Activated CD8-positive, alpha-beta memory T cell treated with anti-CD3 and anti-CD28 coated beads for 4 hours (primary cell): Measurements from ENCODE around the gene GAS2L2.

Experiments used
- DNase-seq, 2 donors: peaks; one replicate each; pipeline ENCODE4 v3.0.0-alpha.2; 2020; ENCODE audit warnings: low read depth in 2 of 2

GAS2L2 gene

GRCh38 chr17:35747540-35748017 lies 5.5 kb downstream of the GAS2L2 start:
- peak; percentile 58 to 62 for DNase-seq

GRCh38 chr17:35745749-35746320 lies 7.2 kb downstream of the GAS2L2 start:
- no peak for DNase-seq

GRCh38 chr17:35745246-35745645 lies 7.8 kb downstream of the GAS2L2 start:
- DNase-seq: no peak

GRCh38 chr17:35744830-35745229 lies 8.2 kb downstream of the GAS2L2 start:
- DNase-seq: no peak

GRCh38 chr17:35743626-35744328 lies 9.3 kb downstream of the GAS2L2 start:
- no peak for DNase-seq

- DNase-seq: no peak
These were observed 10.1 kb downstream of the GAS2L2 start for GRCh38 chr17:35742896-35743477.

- DNase-seq: no peak
These were observed 10.5 kb downstream of the GAS2L2 start for GRCh38 chr17:35742496-35742895.

- no peak for DNase-seq
These were observed 11.8 kb downstream of the GAS2L2 start for GRCh38 chr17:35740997-35741931.

- DNase-seq: no peak
These were observed 12.8 kb downstream of the GAS2L2 start for GRCh38 chr17:35740216-35740615.

GRCh38 chr17:35738519-35739133 lies 14.4 kb downstream of the GAS2L2 start:
- no peak for DNase-seq

GRCh38 chr17:35736236-35736635 lies 16.8 kb downstream of the GAS2L2 start:
- no peak for DNase-seq

GRCh38 chr17:35735036-35735805 lies 17.8 kb downstream of the GAS2L2 start:
- DNase-seq: no peak

GRCh38 chr17:35734396-35734795 lies 18.6 kb downstream of the GAS2L2 start:
- DNase-seq: no peak

GRCh38 chr17:35733366-35733765 lies 19.7 kb downstream of the GAS2L2 start:
- DNase-seq: no peak

GRCh38 chr17:35732806-35733136 lies 20.3 kb downstream of the GAS2L2 start:
- no peak for DNase-seq

- no peak for DNase-seq
These were observed 20.9 kb downstream of the GAS2L2 start for GRCh38 chr17:35731917-35732805.

- DNase-seq: peak; percentile 8 to 21
These were observed 21.7 kb downstream of the GAS2L2 start, which contains the start of gene RASL10B for GRCh38 chr17:35731239-35731916. Gene RASL10B (plus strand): TSS chr17:35731639. CDS start chr17:35735185, 3,546 bp downstream.

- DNase-seq: no peak
These were observed 22.5 kb downstream of the GAS2L2 start for GRCh38 chr17:35730400-35731005.

- DNase-seq: no peak
These were observed 23.6 kb downstream of the GAS2L2 start for GRCh38 chr17:35729405-35729833.
